ENCODE measurements around the gene GALT. TPM values are rescaled to one million over a fixed set of nuclear protein-coding genes. Genes with fewer than 3 reads are reported as not detected.
A peak's percentile ranks its signal among the peaks of the same experiment; 100 is the strongest.

Gene GALT
- total and polyA plus RNA-seq, 2 of the 13 experiments (the other 11 are each of a cell fraction or from before 2014, with no cell fraction given) = 40.4 to 46.3 TPM

GRCh38 chr9:34611811-34612787 is 34.4 kb upstream of the GALT start, which contains the start of gene RPP25L (continued):
- TF ChIP-seq, protein P1, sequence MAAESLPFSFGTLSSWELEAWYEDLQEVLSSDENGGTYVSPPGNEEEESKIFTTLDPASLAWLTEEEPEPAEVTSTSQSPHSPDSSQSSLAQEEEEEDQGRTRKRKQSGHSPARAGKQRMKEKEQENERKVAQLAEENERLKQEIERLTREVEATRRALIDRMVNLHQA (CRISPR knock-in tag; IDR thresholded peaks at IDR 0.05) = no peak
- peak; percentile 88 for TF ChIP-seq POLR2AphosphoS5 (IDR thresholded peaks at IDR 0.05; ENCODE audit: low read depth, low read length)
- TF ChIP-seq ZNF557 (CRISPR knock-in tag; IDR thresholded peaks at IDR 0.05) = no peak
- TF ChIP-seq ZNF337 (CRISPR knock-in tag; IDR thresholded peaks at IDR 0.05; ENCODE audit: borderline replicate concordance, low read depth) = no peak
- peak; percentile 7 for TF ChIP-seq TBL1XR1 (IDR thresholded peaks at IDR 0.05; ENCODE audit: borderline replicate concordance, low read length, partially characterized antibody)
- TF ChIP-seq THAP9 (CRISPR knock-in tag; IDR thresholded peaks at IDR 0.05; ENCODE audit: borderline replicate concordance) = 0 out of 2 replicates have a peak, but pooled peaks have one; percentile 52
- TF ChIP-seq PPARG (CRISPR knock-in tag; conservative IDR thresholded peaks at IDR 0.05) = peak; percentile 32; the same call in 1 of the 2 replicates
- no peak for TF ChIP-seq EP300 (IDR thresholded peaks at IDR 0.05; ENCODE audit: low read depth in 2 of 2, low read length in 2 of 2)
- no peak for TF ChIP-seq EP300 (CRISPR knock-in tag; IDR thresholded peaks at IDR 0.05; ENCODE audit: borderline replicate concordance)
- TF ChIP-seq, protein P2, sequence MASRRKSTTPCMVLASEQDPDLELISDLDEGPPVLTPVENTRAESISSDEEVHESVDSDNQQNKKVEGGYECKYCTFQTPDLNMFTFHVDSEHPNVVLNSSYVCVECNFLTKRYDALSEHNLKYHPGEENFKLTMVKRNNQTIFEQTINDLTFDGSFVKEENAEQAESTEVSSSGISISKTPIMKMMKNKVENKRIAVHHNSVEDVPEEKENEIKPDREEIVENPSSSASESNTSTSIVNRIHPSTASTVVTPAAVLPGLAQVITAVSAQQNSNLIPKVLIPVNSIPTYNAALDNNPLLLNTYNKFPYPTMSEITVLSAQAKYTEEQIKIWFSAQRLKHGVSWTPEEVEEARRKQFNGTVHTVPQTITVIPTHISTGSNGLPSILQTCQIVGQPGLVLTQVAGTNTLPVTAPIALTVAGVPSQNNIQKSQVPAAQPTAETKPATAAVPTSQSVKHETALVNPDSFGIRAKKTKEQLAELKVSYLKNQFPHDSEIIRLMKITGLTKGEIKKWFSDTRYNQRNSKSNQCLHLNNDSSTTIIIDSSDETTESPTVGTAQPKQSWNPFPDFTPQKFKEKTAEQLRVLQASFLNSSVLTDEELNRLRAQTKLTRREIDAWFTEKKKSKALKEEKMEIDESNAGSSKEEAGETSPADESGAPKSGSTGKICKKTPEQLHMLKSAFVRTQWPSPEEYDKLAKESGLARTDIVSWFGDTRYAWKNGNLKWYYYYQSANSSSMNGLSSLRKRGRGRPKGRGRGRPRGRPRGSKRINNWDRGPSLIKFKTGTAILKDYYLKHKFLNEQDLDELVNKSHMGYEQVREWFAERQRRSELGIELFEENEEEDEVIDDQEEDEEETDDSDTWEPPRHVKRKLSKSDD (CRISPR knock-in tag; IDR thresholded peaks at IDR 0.05; ENCODE audit: low read depth) = no peak
- no peak for TF ChIP-seq TBX3 (IDR thresholded peaks at IDR 0.05; ENCODE audit: borderline replicate concordance)
- TF ChIP-seq GLI4 (CRISPR knock-in tag; IDR thresholded peaks at IDR 0.05; ENCODE audit: borderline replicate concordance) = no peak
- TF ChIP-seq HNRNPUL1 (IDR thresholded peaks at IDR 0.05; ENCODE audit: low read depth, low read length) = no peak
- no peak for TF ChIP-seq ZBTB49 (CRISPR knock-in tag; IDR thresholded peaks at IDR 0.05; ENCODE audit: borderline replicate concordance)
- TF ChIP-seq KDM1A (CRISPR knock-in tag; IDR thresholded peaks at IDR 0.05) = no peak
- TF ChIP-seq ZNF772 (CRISPR knock-in tag; IDR thresholded peaks at IDR 0.05) = peak; percentile 53; the same call in 1 of the 2 replicates
- TF ChIP-seq LCORL (IDR thresholded peaks at IDR 0.05) = no peak
- 0 out of 2 replicates have a peak, but pooled peaks have one; percentile 14 for TF ChIP-seq LCORL (CRISPR knock-in tag; IDR thresholded peaks at IDR 0.05)
- TF ChIP-seq, protein P3, sequence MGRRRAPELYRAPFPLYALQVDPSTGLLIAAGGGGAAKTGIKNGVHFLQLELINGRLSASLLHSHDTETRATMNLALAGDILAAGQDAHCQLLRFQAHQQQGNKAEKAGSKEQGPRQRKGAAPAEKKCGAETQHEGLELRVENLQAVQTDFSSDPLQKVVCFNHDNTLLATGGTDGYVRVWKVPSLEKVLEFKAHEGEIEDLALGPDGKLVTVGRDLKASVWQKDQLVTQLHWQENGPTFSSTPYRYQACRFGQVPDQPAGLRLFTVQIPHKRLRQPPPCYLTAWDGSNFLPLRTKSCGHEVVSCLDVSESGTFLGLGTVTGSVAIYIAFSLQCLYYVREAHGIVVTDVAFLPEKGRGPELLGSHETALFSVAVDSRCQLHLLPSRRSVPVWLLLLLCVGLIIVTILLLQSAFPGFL (CRISPR knock-in tag; IDR thresholded peaks at IDR 0.05) = no peak

Measured in HepG2 (cell line).